HepG2 (cell line): ENCODE data around the gene SLC22A4. TPM values are rescaled to one million over a fixed set of nuclear protein-coding genes. Genes with fewer than 3 reads are reported as not detected.
A peak's percentile ranks its signal among the peaks of the same experiment; 100 is the strongest.

Experiments used
- FOXP1 ChIP-seq, 2 experiments: fragments of 450-650 bp in 1 of 2; IDR thresholded peaks; 2 replicates each; pipeline ENCODE4 v1.6.1; 2017 to 2018; ENCODE audit warnings: antibody characterized with exemption in 1 of 2
- KDM1A ChIP-seq: IDR thresholded peaks from 2 replicates; pipeline ENCODE4 v1.6.1; 2016; ENCODE audit warnings: missing compliant biosample characterization
- MAFF ChIP-seq: IDR thresholded peaks from 2 replicates; pipeline ENCODE4 v1.6.1; 2011; ENCODE audit warnings: low read depth, low read length, improper control_type of control experiment
- MLLT10 ChIP-seq: sonication (generic); formaldehyde crosslinking; IDR thresholded peaks from 2 replicates; pipeline ENCODE4 v1.4.0; 2020; ENCODE audit warnings: missing genetic modification reagents
- ZNF468 ChIP-seq: sonication (generic); formaldehyde crosslinking; IDR thresholded peaks from 2 replicates; pipeline ENCODE4 v1.8.0; 2022; ENCODE audit warnings: mild to moderate bottlenecking, moderate library complexity, missing genetic modification reagents
- ZNF570 ChIP-seq: sonication (generic); formaldehyde crosslinking; IDR thresholded peaks from 2 replicates; pipeline ENCODE4 v1.4.0; 2020; ENCODE audit warnings: mild to moderate bottlenecking, missing genetic modification reagents, borderline replicate concordance
- ZNF652 ChIP-seq: IDR thresholded peaks from 2 replicates; pipeline ENCODE4 v1.6.1; 2016; ENCODE audit warnings: low read depth, borderline replicate concordance
- polyA plus RNA-seq, 8 experiments: library from polyadenylated mRNA; depleted of rRNA in 3 of 8; stranded (reverse) in 7 of 8; unstranded in 1 of 8; fragments of >200 nt; fragmentation: Illumina TruSeq in 4 of 8; extraction: Trizol in 4 of 8; gene quantifications; 2 replicates each; pipeline versions ENCODE4 v1.2.1 to v1.2.3, GENCODE V29; 2011 to 2016; ENCODE audit warnings: low read depth in 4 of 8, missing spikeins in 1 of 8, mixed read lengths in 1 of 8; ENCODE audit not compliant: insufficient read depth in 1 of 8
- total RNA-seq, 5 experiments: library from RNA; depleted of rRNA; stranded (reverse); fragments of >200 nt; fragmentation: Illumina TruSeq; extraction: Trizol; gene quantifications; 2 replicates each; pipeline ENCODE4 v1.2.3, GENCODE V29; 2016; ENCODE audit warnings: low read depth in 1 of 5
- TF ChIP-seq, protein P1 (sequence below): sonication (generic); formaldehyde crosslinking; IDR thresholded peaks from 2 replicates; pipeline ENCODE4 v1.4.0; 2020; ENCODE audit warnings: missing genetic modification reagents, borderline replicate concordance
- TF ChIP-seq, protein P2 (sequence below): IDR thresholded peaks from 2 replicates; pipeline ENCODE4 v1.6.1; 2016; ENCODE audit warnings: missing genetic modification reagents, missing compliant biosample characterization
- TF ChIP-seq, protein P3 (sequence below): sonication (generic); formaldehyde crosslinking; IDR thresholded peaks from 2 replicates; pipeline ENCODE4 v1.4.0; 2020; ENCODE audit warnings: missing genetic modification reagents, borderline replicate concordance
- TF ChIP-seq, protein P4 (sequence below): sonication (generic); formaldehyde crosslinking; IDR thresholded peaks from 2 replicates; pipeline ENCODE4 v1.4.0; 2020; ENCODE audit warnings: missing genetic modification reagents, mild to moderate bottlenecking, borderline replicate concordance
- TF ChIP-seq, protein P5 (sequence below): sonication (generic); formaldehyde crosslinking; IDR thresholded peaks from 2 replicates; pipeline ENCODE4 v1.4.0; 2020; ENCODE audit warnings: missing genetic modification reagents

Gene SLC22A4
- total and polyA plus RNA-seq, 2 of the 13 experiments (the other 11 are each of a cell fraction or from before 2014, with no cell fraction given): 0.33 to 0.62 TPM

DNA sequence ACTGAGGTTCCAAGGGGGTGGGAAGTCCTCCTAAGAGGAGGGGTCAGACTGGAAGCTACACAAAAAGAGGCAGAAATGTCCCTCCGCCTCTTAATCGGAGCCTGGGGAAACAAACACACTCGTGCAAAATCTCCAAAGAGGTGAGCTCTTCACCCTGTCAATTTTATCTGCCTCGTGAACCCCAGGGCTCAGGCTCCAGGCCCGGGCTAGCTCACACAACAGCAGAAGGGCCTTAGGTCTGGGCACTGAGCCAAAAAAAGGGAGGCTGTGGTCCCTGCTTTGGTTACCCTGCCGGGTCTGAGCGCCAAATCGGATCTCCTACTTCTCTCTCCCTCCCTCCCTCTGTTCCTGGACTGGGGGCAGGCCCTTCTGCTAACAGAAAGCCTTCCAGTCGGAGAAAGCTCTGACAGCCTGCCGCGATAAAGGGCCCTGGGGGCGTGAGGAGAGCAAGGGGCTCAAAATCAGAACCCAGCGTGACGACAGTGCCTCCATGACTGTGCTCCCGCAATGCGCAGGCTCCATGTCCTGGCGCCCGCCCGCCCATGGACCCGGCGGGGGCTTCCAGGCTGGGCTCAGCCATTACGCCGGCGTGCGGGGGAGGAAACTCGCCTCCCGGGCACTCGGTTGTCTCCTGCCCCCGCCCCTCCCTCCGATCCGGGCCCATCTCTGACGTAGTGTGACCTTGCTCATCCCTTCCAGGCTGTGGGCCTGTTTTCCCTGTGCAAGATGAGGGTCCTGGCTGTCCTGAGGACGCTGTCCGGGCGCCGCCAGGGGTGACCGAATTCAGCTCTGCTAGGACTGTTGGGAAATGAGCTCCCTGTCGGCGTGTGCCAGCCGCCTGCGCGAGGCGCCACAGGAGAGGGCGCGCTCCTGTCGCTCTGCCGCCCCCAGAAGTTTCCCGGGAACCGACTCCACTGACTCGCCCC lies 865 bp upstream of the SLC22A4 start (continued):
- TF ChIP-seq MAFF: no peak
- TF ChIP-seq MLLT10 (CRISPR knock-in tag): no peak
- TF ChIP-seq ZNF652 (CRISPR knock-in tag): no peak
- TF ChIP-seq, protein P1, sequence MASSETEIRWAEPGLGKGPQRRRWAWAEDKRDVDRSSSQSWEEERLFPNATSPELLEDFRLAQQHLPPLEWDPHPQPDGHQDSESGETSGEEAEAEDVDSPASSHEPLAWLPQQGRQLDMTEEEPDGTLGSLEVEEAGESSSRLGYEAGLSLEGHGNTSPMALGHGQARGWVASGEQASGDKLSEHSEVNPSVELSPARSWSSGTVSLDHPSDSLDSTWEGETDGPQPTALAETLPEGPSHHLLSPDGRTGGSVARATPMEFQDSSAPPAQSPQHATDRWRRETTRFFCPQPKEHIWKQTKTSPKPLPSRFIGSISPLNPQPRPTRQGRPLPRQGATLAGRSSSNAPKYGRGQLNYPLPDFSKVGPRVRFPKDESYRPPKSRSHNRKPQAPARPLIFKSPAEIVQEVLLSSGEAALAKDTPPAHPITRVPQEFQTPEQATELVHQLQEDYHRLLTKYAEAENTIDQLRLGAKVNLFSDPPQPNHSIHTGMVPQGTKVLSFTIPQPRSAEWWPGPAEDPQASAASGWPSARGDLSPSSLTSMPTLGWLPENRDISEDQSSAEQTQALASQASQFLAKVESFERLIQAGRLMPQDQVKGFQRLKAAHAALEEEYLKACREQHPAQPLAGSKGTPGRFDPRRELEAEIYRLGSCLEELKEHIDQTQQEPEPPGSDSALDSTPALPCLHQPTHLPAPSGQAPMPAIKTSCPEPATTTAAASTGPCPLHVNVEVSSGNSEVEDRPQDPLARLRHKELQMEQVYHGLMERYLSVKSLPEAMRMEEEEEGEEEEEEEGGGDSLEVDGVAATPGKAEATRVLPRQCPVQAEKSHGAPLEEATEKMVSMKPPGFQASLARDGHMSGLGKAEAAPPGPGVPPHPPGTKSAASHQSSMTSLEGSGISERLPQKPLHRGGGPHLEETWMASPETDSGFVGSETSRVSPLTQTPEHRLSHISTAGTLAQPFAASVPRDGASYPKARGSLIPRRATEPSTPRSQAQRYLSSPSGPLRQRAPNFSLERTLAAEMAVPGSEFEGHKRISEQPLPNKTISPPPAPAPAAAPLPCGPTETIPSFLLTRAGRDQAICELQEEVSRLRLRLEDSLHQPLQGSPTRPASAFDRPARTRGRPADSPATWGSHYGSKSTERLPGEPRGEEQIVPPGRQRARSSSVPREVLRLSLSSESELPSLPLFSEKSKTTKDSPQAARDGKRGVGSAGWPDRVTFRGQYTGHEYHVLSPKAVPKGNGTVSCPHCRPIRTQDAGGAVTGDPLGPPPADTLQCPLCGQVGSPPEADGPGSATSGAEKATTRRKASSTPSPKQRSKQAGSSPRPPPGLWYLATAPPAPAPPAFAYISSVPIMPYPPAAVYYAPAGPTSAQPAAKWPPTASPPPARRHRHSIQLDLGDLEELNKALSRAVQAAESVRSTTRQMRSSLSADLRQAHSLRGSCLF (CRISPR knock-in tag): no peak
- TF ChIP-seq ZNF468 (CRISPR knock-in tag): peak; percentile 26; the same call in 1 of the 2 replicates
- TF ChIP-seq, protein P2, sequence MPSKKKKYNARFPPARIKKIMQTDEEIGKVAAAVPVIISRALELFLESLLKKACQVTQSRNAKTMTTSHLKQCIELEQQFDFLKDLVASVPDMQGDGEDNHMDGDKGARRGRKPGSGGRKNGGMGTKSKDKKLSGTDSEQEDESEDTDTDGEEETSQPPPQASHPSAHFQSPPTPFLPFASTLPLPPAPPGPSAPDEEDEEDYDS (CRISPR knock-in tag): peak; percentile 67
- TF ChIP-seq, protein P3, sequence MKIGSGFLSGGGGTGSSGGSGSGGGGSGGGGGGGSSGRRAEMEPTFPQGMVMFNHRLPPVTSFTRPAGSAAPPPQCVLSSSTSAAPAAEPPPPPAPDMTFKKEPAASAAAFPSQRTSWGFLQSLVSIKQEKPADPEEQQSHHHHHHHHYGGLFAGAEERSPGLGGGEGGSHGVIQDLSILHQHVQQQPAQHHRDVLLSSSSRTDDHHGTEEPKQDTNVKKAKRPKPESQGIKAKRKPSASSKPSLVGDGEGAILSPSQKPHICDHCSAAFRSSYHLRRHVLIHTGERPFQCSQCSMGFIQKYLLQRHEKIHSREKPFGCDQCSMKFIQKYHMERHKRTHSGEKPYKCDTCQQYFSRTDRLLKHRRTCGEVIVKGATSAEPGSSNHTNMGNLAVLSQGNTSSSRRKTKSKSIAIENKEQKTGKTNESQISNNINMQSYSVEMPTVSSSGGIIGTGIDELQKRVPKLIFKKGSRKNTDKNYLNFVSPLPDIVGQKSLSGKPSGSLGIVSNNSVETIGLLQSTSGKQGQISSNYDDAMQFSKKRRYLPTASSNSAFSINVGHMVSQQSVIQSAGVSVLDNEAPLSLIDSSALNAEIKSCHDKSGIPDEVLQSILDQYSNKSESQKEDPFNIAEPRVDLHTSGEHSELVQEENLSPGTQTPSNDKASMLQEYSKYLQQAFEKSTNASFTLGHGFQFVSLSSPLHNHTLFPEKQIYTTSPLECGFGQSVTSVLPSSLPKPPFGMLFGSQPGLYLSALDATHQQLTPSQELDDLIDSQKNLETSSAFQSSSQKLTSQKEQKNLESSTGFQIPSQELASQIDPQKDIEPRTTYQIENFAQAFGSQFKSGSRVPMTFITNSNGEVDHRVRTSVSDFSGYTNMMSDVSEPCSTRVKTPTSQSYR (CRISPR knock-in tag): no peak
- peak; percentile 73; the same call in 1 of the 2 replicates for TF ChIP-seq ZNF570 (CRISPR knock-in tag)
- TF ChIP-seq, protein P4, sequence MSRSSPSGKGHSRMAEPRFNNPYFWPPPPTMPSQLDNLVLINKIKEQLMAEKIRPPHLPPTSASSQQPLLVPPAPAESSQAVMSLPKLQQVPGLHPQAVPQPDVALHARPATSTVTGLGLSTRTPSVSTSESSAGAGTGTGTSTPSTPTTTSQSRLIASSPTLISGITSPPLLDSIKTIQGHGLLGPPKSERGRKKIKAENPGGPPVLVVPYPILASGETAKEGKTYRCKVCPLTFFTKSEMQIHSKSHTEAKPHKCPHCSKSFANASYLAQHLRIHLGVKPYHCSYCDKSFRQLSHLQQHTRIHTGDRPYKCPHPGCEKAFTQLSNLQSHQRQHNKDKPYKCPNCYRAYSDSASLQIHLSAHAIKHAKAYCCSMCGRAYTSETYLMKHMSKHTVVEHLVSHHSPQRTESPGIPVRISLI: no peak; the same call in 1 of the 2 replicates
- TF ChIP-seq KDM1A (CRISPR knock-in tag): no peak
- no peak for TF ChIP-seq FOXP1 (IDR thresholded peaks at IDR 0.05)
- no peak for TF ChIP-seq FOXP1 (CRISPR knock-in tag; IDR thresholded peaks at IDR 0.05)
- TF ChIP-seq, protein P5, sequence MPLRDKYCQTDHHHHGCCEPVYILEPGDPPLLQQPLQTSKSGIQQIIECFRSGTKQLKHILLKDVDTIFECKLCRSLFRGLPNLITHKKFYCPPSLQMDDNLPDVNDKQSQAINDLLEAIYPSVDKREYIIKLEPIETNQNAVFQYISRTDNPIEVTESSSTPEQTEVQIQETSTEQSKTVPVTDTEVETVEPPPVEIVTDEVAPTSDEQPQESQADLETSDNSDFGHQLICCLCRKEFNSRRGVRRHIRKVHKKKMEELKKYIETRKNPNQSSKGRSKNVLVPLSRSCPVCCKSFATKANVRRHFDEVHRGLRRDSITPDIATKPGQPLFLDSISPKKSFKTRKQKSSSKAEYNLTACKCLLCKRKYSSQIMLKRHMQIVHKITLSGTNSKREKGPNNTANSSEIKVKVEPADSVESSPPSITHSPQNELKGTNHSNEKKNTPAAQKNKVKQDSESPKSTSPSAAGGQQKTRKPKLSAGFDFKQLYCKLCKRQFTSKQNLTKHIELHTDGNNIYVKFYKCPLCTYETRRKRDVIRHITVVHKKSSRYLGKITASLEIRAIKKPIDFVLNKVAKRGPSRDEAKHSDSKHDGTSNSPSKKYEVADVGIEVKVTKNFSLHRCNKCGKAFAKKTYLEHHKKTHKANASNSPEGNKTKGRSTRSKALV: no peak
